ENCODE data around the gene KRT32. TPM values are rescaled to one million over a fixed set of nuclear protein-coding genes. Genes with fewer than 3 reads are reported as not detected.

Gene KRT32
- total RNA-seq, 1 experiment from 2014 or later, result 0.42 TPM

- Histone ChIP-seq H2AFZ (ENCODE audit: low read depth, low read length, poor library complexity, severe bottlenecking) (no peak overlapping the region), H3K27me3 (ENCODE audit: insufficient read depth, low read length) (no peaks in the 10 kb centered on the region), H3K4me3 (replicated peaks in 1 of 2; ENCODE audit: low read depth in 1 of 2, low read length in 2 of 2) (no peak overlapping the region), H3K4me2 (ENCODE audit: low read length) (no peak overlapping the region), H3K9me3 (ENCODE audit: control insufficient read depth in 1 of 2, insufficient read depth in 1 of 2, low read depth in 1 of 2, low read length in 2 of 2) (no peaks in the 10 kb centered on the region), H3K79me2 (ENCODE audit: insufficient read depth, low read length) (no peaks in the 10 kb centered on the region), H3K9ac (ENCODE audit: low read length) (no peak overlapping the region), H3K4me1 (ENCODE audit: control insufficient read depth in 1 of 2, insufficient read depth in 2 of 2, low read length in 2 of 2) (no peaks in the 10 kb centered on the region; a peak in 1 of 4 replicates), H3K27ac (ENCODE audit: low read depth, low read length) (no peak overlapping the region), H4K20me1 (ENCODE audit: insufficient read depth) (no peaks in the 10 kb centered on the region), H3K9me2 (ENCODE audit: insufficient read depth) (no peaks in the 10 kb centered on the region), H3K36me3 (ENCODE audit: control insufficient read depth in 1 of 2, insufficient read depth in 2 of 2, low read length in 2 of 2) (no peaks in the 10 kb centered on the region)
- DNase-seq (ENCODE audit: low read depth, low spot score), result no peak
- RAD21 ChIA-PET (ENCODE audit: low non-redundant PET in 1 of 2, low total read pairs in 2 of 2, uncharacterized antibody in 2 of 2, unreplicated experiment in 2 of 2), result no interaction called here
- POLR2A ChIA-PET, result no interaction called here
- BruUV-seq (replicated peaks), result no TSS peak
- ATAC-seq, result no peak
- CTCF ChIA-PET, result interaction anchor here (1.2 kb wide), 1 partner anchor 16 kb away, joined by 4 read pairs; no protein-coding TSS in a partner anchor
- TF ChIP-seq EZH2 (IDR thresholded peaks at IDR 0.05), result no peak
- TF ChIP-seq YY1 (IDR thresholded peaks at IDR 0.05; ENCODE audit: extremely low read depth, insufficient replicate concordance, low read depth, low read length), result no peak
- TF ChIP-seq EGR1 (IDR thresholded peaks at IDR 0.05; ENCODE audit: low read depth), result no peak
- TF ChIP-seq MAX (IDR thresholded peaks at IDR 0.05), result no peak
- no peak for TF ChIP-seq CTCF (IDR thresholded peaks at IDR 0.05 in 2 of 3, conservative IDR thresholded peaks at IDR 0.05 in 1 of 3; ENCODE audit: borderline replicate concordance in 1 of 3, insufficient read depth in 1 of 3, low read depth in 2 of 3, low read length in 2 of 3)
- no peak for TF ChIP-seq TCF7L2 (IDR thresholded peaks at IDR 0.05; ENCODE audit: borderline replicate concordance, extremely low read depth, insufficient read depth, insufficient read length)
- no peak for TF ChIP-seq ELF1 (IDR thresholded peaks at IDR 0.05; ENCODE audit: borderline replicate concordance, low read depth)
- TF ChIP-seq ZNF274 (IDR thresholded peaks at IDR 0.05; ENCODE audit: low read depth, low read length), result no peak
- TF ChIP-seq JUND (IDR thresholded peaks at IDR 0.05), result no peak
- no peak for TF ChIP-seq EZH2phosphoT487 (IDR thresholded peaks at IDR 0.05; ENCODE audit: borderline replicate concordance)
- no peak for TF ChIP-seq CBX3 (IDR thresholded peaks at IDR 0.05; ENCODE audit: low read depth)
- TF ChIP-seq ZFX (IDR thresholded peaks at IDR 0.05), result no peak
- TF ChIP-seq RAD21 (IDR thresholded peaks at IDR 0.05; ENCODE audit: low read depth), result no peak
- no peak for TF ChIP-seq ATF3 (IDR thresholded peaks at IDR 0.05)
- no peak for TF ChIP-seq CEBPB (IDR thresholded peaks at IDR 0.05; ENCODE audit: low read depth)
- no peak for TF ChIP-seq POLR2AphosphoS5 (IDR thresholded peaks at IDR 0.05; ENCODE audit: low read depth, low read length)
- no peak for TF ChIP-seq SP1 (IDR thresholded peaks at IDR 0.05; ENCODE audit: low read depth)
- intact Hi-C loops (cut with micrococcal nuclease), result no loop called here
Measured at GRCh38 chr17:41434415-41434814, 32.8 kb downstream of the KRT32 start.
